GM18499 (cell line): ENCODE data around the gene C22orf31.

Experiments
- ATAC-seq: cut with Tn5 transposase; IDR thresholded peaks from one replicate; pipeline ENCODE4 v1.9.1; 2021; ENCODE audit warnings: moderate number of reproducible peaks; ENCODE audit not compliant: insufficient read depth, unreplicated experiment

The C22orf31 gene

DNA sequence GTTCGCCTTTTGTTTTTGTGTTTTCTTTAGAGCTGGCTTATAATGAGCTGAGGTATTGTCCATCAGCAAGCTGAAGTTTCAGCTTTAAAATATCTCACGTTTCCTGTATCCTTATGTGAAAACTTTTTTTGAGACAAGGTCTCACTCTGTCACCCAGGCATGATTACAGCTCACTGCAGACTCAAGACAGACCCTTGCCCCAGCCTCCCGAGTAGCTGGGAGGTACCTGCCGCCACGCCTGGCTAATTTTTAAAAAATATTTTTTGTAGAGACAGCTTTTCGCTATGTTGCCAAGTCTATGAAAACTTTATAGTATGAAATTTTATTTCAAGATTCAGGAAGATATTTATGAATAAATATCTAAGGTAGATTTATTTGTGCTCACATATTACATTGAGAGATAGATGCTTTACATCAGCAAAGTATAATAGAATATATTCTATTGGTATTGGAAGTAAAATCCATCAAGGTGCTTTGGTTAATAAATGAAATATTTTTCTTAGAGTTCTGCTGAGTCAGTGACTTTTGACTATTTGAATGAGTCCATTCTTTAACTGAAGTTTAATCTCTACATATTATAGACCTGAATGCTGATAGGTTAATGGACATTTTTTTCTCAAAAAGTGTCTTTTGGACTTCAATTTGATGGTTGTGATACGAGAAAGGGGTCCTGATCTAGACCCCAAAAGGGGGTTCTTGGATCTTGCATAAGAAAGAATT, 21.4 kb upstream of the C22orf31 start:
- no peak for ATAC-seq

DNA sequence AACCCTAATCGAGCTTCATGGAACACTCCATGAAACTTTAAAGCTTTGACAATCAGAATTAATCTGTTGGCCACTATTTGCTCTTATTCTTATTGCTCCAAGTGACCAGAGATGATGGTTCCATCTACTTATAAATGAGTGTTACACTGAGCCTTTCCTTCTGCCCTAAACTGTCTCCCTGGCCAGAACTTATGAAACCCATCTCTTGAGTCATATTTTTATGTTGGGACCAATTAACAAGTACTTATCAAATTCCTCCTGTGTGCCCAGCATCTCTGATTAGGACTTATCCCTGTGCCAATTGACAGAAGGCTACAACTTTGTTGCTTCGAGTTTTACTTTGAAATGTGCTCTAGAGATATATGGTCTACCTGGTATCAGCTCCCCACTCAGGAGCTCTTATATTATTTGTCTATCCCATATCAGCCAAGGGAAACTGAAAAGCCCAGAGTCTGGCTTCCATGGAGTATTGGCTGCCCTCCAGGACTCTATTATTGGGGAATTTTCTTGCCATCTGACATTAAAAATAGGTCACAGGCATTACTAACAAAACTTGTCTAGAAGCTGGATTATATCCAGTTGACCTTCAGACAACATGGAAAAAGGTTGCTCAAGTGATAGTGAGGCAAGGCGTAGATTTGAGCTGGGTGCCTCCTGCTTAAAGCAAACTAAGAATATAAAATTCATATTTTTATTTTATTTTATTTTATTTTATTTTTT, 20.0 kb upstream of the C22orf31 start:
- no peak for ATAC-seq

- no peak for ATAC-seq
Measured at GRCh38 chr22:29080106-29080975, 18.7 kb upstream of the C22orf31 start.

DNA sequence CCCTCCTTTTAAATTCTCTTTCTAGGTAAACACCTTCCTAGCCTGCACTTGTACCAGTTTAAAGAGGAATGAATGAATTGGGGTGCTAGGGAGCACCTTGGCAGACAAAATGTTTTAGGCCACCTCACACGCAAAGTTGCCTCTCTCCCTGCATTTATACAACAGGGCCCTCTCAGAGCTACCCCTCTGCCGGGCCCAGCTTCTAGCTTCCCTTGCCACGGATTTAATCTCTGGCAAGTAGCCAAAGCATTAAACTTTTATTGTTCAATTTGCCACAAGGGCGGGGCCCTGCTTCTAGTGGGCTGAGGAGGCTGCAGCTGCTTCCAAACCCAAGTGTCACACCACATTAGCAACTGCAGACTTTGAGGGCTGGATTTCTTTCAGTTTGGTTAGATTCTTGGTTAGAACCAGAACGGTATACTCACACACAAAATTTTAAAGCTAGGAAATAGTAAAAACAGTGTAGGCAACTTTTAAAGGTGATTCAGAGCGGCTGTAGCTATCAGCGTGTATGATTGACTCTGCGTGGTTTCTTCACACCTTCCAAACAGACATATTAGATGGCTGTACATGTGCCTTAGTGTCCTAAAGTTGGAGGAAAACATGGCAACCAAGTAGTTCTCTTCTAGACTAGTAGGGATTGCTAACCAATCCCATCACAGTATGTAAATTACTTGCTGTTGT, 17.7 kb upstream of the C22orf31 start:
- ATAC-seq: no peak

- no peak for ATAC-seq
Measured at GRCh38 chr22:29078869-29079207, 17.2 kb upstream of the C22orf31 start.

- no peak for ATAC-seq
Measured at GRCh38 chr22:29078036-29078868, 16.6 kb upstream of the C22orf31 start.

DNA sequence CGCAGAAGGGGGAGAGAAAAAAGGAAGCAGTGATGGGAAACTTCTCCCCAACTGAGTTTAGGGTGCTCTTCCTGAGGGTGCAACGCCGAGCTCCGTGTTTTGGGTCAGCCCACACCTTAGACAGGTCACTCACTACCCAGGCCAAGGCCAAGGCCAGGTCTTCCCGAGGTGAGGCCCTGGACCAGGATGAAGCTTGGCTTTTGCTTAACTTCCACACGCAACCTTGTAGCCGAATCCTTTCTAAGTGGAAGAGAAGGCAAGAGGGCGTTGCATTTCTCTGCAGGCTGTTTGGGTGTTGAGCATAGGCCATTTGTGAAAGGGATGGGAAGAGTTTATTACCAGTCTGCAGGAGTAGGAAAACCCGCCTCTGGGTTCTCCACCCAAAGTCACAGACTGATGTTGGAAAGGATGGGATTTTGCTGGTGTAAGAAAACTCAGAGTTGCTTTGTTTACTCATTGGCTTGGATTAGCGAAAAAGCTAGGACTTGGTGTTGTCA, 12.7 kb upstream of the C22orf31 start:
- ATAC-seq: no peak

DNA sequence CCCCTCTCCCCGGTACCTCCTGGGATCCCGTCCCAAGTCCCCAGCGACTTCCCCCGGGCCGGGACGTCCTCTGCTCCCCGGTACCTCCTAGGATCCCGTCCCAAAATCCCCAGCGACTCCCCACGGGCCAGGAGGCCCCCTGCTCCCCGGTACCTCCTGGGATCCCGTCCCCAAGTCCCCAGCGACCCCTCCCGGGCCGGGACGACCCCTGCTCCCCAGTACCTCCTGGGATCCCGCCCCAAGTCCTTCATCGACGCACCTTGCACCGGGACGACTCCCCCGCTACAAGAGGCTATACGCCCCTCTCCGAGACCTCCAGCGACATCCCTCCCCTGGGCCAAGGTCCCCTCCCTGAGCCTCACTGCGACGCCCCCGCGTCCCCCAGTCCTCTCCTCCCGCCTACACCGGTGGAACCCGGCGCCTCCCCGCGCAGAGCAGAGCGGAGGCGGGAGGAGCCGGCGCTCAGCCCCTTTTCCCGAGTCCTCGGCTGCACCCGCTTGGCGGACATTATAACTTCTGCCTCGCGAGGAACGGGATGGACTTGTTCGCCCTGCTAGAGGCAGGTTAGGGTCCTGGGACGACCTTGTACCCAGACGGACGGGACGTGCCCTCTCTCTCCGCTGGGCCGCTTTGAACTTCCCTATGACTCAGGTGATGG, 12.1 kb upstream of the C22orf31 start:
- ATAC-seq: no peak

GRCh38 chr22:29072979-29073617, 11.5 kb upstream of the C22orf31 start, which contains the start of gene KREMEN1:
Gene KREMEN1, plus strand, starts transcription at chr22:29073035. Its CDS starts 96 bp downstream, at chr22:29073131.
- no peak for ATAC-seq

DNA sequence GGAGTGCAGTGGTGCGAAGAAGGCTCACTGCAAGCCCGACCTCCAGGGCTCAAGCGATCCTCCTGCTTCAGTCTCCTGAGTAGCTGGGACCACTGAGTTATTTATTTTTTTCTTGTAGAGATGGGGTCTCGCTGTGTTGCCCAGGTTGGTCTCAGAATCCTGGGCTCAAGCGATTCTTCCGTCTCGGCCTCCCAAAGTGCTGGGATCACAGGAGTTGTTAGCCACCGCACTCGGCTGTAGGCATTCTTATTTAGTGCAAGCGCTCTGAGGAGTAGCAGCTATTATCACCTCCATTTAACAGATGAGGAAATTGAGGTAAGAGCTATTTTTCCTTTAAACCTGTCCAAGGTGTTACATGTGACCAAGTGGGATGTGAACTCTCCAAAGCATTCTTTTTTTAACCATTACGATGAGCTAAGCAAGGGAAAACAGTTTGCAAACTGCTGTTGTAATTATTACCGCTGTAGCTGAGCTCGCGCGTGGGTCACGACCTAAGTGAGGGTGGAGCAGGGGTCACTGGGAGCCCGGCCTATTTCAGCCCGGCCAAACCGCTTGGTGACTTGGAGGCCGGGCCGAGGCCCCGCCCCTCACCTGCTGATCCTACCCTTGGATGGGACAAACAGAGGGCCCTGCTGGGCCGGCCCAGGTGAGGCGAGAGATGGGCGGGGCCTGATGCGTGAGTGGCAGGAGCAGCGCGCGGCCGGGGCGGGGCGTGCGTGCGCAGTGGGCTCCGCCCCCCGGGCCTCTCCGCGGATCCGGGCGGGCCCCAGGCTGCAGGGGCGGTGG, 10.8 kb upstream of the C22orf31 start:
- ATAC-seq: no peak

- ATAC-seq: no peak
Measured at GRCh38 chr22:29071261-29072045, 9.8 kb upstream of the C22orf31 start.

GRCh38 chr22:29070490-29070889, 8.9 kb upstream of the C22orf31 start:
- ATAC-seq: no peak

DNA sequence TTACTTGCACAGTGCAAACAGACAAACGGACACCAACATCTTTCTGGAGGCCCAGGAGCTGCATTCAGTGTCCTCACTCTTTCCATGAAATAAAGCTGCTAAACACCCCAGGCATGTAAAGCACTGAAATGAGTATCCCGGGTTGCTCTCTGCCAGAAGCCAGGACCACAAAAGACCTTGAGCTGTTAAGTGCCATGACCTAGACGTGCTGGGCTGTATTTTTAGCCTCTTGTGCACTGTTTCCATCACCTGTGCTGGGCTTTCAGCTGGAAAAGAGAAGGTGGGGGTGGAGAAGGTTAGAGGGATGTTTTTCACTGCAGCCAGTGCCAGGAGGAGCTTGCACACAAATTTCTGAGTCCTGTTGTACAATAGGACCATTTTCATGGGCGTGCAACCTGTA, 7.8 kb upstream of the C22orf31 start:
- no peak for ATAC-seq

GRCh38 chr22:29065468-29066190, 4.0 kb upstream of the C22orf31 start:
- ATAC-seq: no peak

- ATAC-seq: no peak
Measured at GRCh38 chr22:29062286-29062821, 723 bp upstream of the C22orf31 start.

DNA sequence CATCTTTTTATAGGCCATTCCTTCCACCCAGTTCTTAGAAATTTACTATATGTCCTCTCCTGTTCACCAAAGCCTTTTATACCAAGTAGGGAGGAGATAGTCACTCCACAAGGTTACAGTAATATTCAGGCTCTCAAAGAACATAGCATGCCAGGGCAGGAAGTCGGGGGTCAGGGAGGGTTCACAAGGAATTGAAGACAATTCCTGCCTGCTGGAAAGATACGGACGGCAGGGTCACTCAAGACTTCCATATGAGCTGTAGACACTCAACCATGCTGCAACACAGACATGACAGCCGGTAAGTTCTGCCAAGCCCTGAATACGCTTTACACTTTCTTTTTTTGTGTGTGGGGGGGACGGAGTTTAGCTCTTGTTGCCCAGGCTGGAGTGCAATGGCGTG, 700 bp downstream of the C22orf31 start:
- no peak for ATAC-seq
